ENCODE measurements around the gene BARD1.
A peak's percentile ranks its signal among the peaks of the same experiment; 100 is the strongest.

The BARD1 gene

GRCh38 chr2:214839464-214839863, 30.0 kb upstream of the BARD1 start:
- no CpG with 5 or more reads among the region's 2 CpGs for WGBS (ENCODE audit: extremely low coverage, insufficient coverage, insufficient read length)
- no peaks in the 10 kb centered on the region for H3K79me1 ChIP-seq (ENCODE audit: low read length)

DNA sequence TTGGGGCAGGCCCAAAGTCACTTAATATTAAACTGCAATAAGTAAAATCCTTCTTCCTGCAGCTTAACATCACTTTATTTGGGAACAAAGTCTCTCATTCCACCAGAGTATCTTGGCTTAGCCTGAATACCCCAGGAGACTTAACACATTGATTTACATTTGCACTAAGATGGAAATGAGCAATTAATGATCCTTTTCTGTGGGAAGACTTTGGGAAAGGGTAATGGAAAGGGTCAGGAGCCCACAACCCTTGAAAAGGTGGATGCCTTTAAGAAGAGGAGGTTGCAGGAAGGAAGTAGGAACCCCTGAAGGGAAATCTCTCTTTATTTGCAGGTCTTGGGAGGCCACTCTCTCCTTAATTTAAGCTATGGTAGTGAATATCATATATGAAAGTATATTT, 28.0 kb upstream of the BARD1 start:
- DNase-seq, result no peak
- Histone ChIP-seq H3K27me3 (ENCODE audit: insufficient read depth, low read length) (no peaks in the 10 kb centered on the region), H3K9ac (ENCODE audit: low read length) (no peak overlapping the region), H3K4me1 (ENCODE audit: control insufficient read depth in 1 of 2, insufficient read depth in 2 of 2, low read length in 2 of 2) (no peaks in the 10 kb centered on the region), H3K14ac (ENCODE audit: low read length) (no peak overlapping the region), H4K12ac (ENCODE audit: low read depth, low read length) (no peak overlapping the region), H3K79me1 (ENCODE audit: low read length) (no peaks in the 10 kb centered on the region), H3K27ac (ENCODE audit: low read depth, low read length) (no peak overlapping the region), H3K9me3 (ENCODE audit: insufficient read depth, low read depth, low read length) (peaks cover 4% of the 10 kb centered on the region), H2AK5ac (ENCODE audit: low read length) (no peak overlapping the region), H3K4ac (ENCODE audit: low read depth, low read length) (no peak overlapping the region), H3K4me2 (ENCODE audit: low read length) (no peak overlapping the region), H4K91ac (ENCODE audit: low read depth, low read length) (no peak overlapping the region), H3K79me2 (ENCODE audit: control insufficient read depth, insufficient read depth, low read length, poor library complexity) (no peaks in the 10 kb centered on the region), H4K8ac (ENCODE audit: low read depth, low read length) (no peak overlapping the region), H2BK120ac (ENCODE audit: insufficient read depth, low read length, poor library complexity) (no peak overlapping the region), H2AFZ (ENCODE audit: insufficient read depth, low read length, poor library complexity) (no peak overlapping the region), H3K23ac (ENCODE audit: low read length) (no peak overlapping the region), H3K36me3 (ENCODE audit: control insufficient read depth in 1 of 2, insufficient read depth in 2 of 2, low read length in 2 of 2) (no peaks in the 10 kb centered on the region), H2BK5ac (ENCODE audit: low read depth, low read length, poor library complexity) (no peak overlapping the region), H2BK12ac (ENCODE audit: low read length) (no peak overlapping the region), H3K4me3 (ENCODE audit: low read depth, low read length) (no peak overlapping the region), H3K18ac (ENCODE audit: low read length) (no peak overlapping the region)

More at GRCh38 chr2:214839464-214839863, 30.0 kb upstream of the BARD1 start:
- H2BK120ac ChIP-seq (ENCODE audit: insufficient read depth, low read length, poor library complexity), result no peak overlapping the region
- no peak overlapping the region for H2AK5ac ChIP-seq (ENCODE audit: low read length)
- no peak overlapping the region for H3K23ac ChIP-seq (ENCODE audit: low read length)
- H3K9me3 ChIP-seq (ENCODE audit: insufficient read depth, low read depth, low read length), result peaks cover 4% of the 10 kb centered on the region
- H3K18ac ChIP-seq (ENCODE audit: low read length), result no peak overlapping the region
- no peaks in the 10 kb centered on the region for H3K4me1 ChIP-seq (ENCODE audit: control insufficient read depth in 1 of 2, insufficient read depth in 2 of 2, low read length in 2 of 2)
- H2BK5ac ChIP-seq (ENCODE audit: low read depth, low read length, poor library complexity), result no peak overlapping the region
- H3K14ac ChIP-seq (ENCODE audit: low read length), result no peak overlapping the region
- H2AFZ ChIP-seq (ENCODE audit: insufficient read depth, low read length, poor library complexity), result no peak overlapping the region
- no peak overlapping the region for H4K91ac ChIP-seq (ENCODE audit: low read depth, low read length)
- no peak for DNase-seq
- no peaks in the 10 kb centered on the region for H3K27me3 ChIP-seq (ENCODE audit: insufficient read depth, low read length)
- H3K9ac ChIP-seq (ENCODE audit: low read length), result no peak overlapping the region
- H4K8ac ChIP-seq (ENCODE audit: low read depth, low read length), result no peak overlapping the region
- H3K27ac ChIP-seq (ENCODE audit: low read depth, low read length), result no peak overlapping the region
- H3K36me3 ChIP-seq (ENCODE audit: control insufficient read depth in 1 of 2, insufficient read depth in 2 of 2, low read length in 2 of 2), result no peaks in the 10 kb centered on the region
- H3K4me3 ChIP-seq (ENCODE audit: low read depth, low read length), result no peak overlapping the region
- no peak overlapping the region for H3K4me2 ChIP-seq (ENCODE audit: low read length)
- H4K12ac ChIP-seq (ENCODE audit: low read depth, low read length), result no peak overlapping the region
- no peaks in the 10 kb centered on the region for H3K79me2 ChIP-seq (ENCODE audit: control insufficient read depth, insufficient read depth, low read length, poor library complexity)
- no peak overlapping the region for H3K4ac ChIP-seq (ENCODE audit: low read depth, low read length)
- H2BK12ac ChIP-seq (ENCODE audit: low read length), result no peak overlapping the region

- H3K23ac ChIP-seq (ENCODE audit: low read length), result no peak overlapping the region
- H3K9ac ChIP-seq (ENCODE audit: low read length), result no peak overlapping the region
- H3K79me2 ChIP-seq (ENCODE audit: control insufficient read depth, insufficient read depth, low read length, poor library complexity), result no peaks in the 10 kb centered on the region
- H2BK12ac ChIP-seq (ENCODE audit: low read length), result no peak overlapping the region
- no peak overlapping the region for H2AK5ac ChIP-seq (ENCODE audit: low read length)
- H3K4me2 ChIP-seq (ENCODE audit: low read length), result no peak overlapping the region
- H3K14ac ChIP-seq (ENCODE audit: low read length), result no peak overlapping the region
- no peak overlapping the region for H4K12ac ChIP-seq (ENCODE audit: low read depth, low read length)
- H2AFZ ChIP-seq (ENCODE audit: insufficient read depth, low read length, poor library complexity), result no peak overlapping the region
- no peaks in the 10 kb centered on the region for H3K36me3 ChIP-seq (ENCODE audit: control insufficient read depth in 1 of 2, insufficient read depth in 2 of 2, low read length in 2 of 2)
- H3K9me3 ChIP-seq (ENCODE audit: insufficient read depth, low read depth, low read length), result peaks cover 4% of the 10 kb centered on the region
- H3K18ac ChIP-seq (ENCODE audit: low read length), result no peak overlapping the region
- no peak overlapping the region for H3K27ac ChIP-seq (ENCODE audit: low read depth, low read length)
- H4K91ac ChIP-seq (ENCODE audit: low read depth, low read length), result no peak overlapping the region
- no peak for DNase-seq
- H3K79me1 ChIP-seq (ENCODE audit: low read length), result no peaks in the 10 kb centered on the region
- H3K4me3 ChIP-seq (ENCODE audit: low read depth, low read length), result no peak overlapping the region
- H4K8ac ChIP-seq (ENCODE audit: low read depth, low read length), result no peak overlapping the region
- H2BK5ac ChIP-seq (ENCODE audit: low read depth, low read length, poor library complexity), result no peak overlapping the region
- no peak overlapping the region for H2BK120ac ChIP-seq (ENCODE audit: insufficient read depth, low read length, poor library complexity)
- H3K27me3 ChIP-seq (ENCODE audit: insufficient read depth, low read length), result no peaks in the 10 kb centered on the region
- no peaks in the 10 kb centered on the region for H3K4me1 ChIP-seq (ENCODE audit: control insufficient read depth in 1 of 2, insufficient read depth in 2 of 2, low read length in 2 of 2)
- H3K4ac ChIP-seq (ENCODE audit: low read depth, low read length), result no peak overlapping the region
Measured at GRCh38 chr2:214836568-214836967, 27.1 kb upstream of the BARD1 start.

- Histone ChIP-seq H3K27ac (ENCODE audit: low read depth, low read length) (no peak overlapping the region), H2BK12ac (ENCODE audit: low read length) (no peak overlapping the region), H3K14ac (ENCODE audit: low read length) (no peak overlapping the region), H3K23ac (ENCODE audit: low read length) (peak overlapping the region; percentile 44), H4K8ac (ENCODE audit: low read depth, low read length) (no peak overlapping the region), H3K79me1 (ENCODE audit: low read length) (no peaks in the 10 kb centered on the region), H2AK5ac (ENCODE audit: low read length) (no peak overlapping the region), H3K79me2 (ENCODE audit: control insufficient read depth, insufficient read depth, low read length, poor library complexity) (no peaks in the 10 kb centered on the region), H3K4me2 (ENCODE audit: low read length) (no peak overlapping the region), H2AFZ (ENCODE audit: insufficient read depth, low read length, poor library complexity) (no peak overlapping the region), H3K9me3 (ENCODE audit: insufficient read depth, low read depth, low read length) (no peaks in the 10 kb centered on the region), H4K12ac (ENCODE audit: low read depth, low read length) (no peak overlapping the region), H4K91ac (ENCODE audit: low read depth, low read length) (no peak overlapping the region), H2BK120ac (ENCODE audit: insufficient read depth, low read length, poor library complexity) (no peak overlapping the region), H2BK5ac (ENCODE audit: low read depth, low read length, poor library complexity) (no peak overlapping the region), H3K4me1 (ENCODE audit: control insufficient read depth in 1 of 2, insufficient read depth in 2 of 2, low read length in 2 of 2) (no peaks in the 10 kb centered on the region), H3K18ac (ENCODE audit: low read length) (no peak overlapping the region), H3K4ac (ENCODE audit: low read depth, low read length) (no peak overlapping the region), H3K9ac (ENCODE audit: low read length) (no peak overlapping the region), H3K27me3 (ENCODE audit: insufficient read depth, low read length) (no peaks in the 10 kb centered on the region), H3K4me3 (ENCODE audit: low read depth, low read length) (no peak overlapping the region), H3K36me3 (ENCODE audit: control insufficient read depth in 1 of 2, insufficient read depth in 2 of 2, low read length in 2 of 2) (no peaks in the 10 kb centered on the region)
- DNase-seq, result peak in 1 of 2 donors; percentile 30
- no CpG with 5 or more reads among the region's 5 CpGs for WGBS (ENCODE audit: extremely low coverage, insufficient coverage, insufficient read length)
Measured at GRCh38 chr2:214830794-214831346, 21.4 kb upstream of the BARD1 start.
